Esophagus muscularis mucosa (tissue), 4 donors: Measurements from ENCODE around the gene MED10. TPM values are rescaled to one million over a fixed set of nuclear protein-coding genes. Genes with fewer than 3 reads are reported as not detected.

Experiments used
- DNase-seq: peaks from one replicate; pipeline ENCODE4 v3.0.0-alpha.2; 2017; ENCODE audit errors: extremely low spot score
- H3K27ac ChIP-seq, 4 donors: fragments of 200-600 bp; sonication (generic); replicated peaks in 1 of 4; 1 replicate in 3 of 4; 2 replicates in 1 of 4; pipeline ENCODE4 v1.5.1; 2016 to 2019; ENCODE audit warnings: mild to moderate bottlenecking in 1 of 4
- H3K27me3 ChIP-seq, 4 donors: fragments of 200-600 bp; sonication (generic); one replicate each; pipeline versions ENCODE4 v1.5.1 to v1.6.0; 2016 to 2019
- H3K36me3 ChIP-seq, 4 donors: fragments of 200-600 bp; sonication (generic); one replicate each; pipeline ENCODE4 v1.5.1; 2016 to 2019
- H3K4me1 ChIP-seq, 4 donors: fragments of 200-600 bp; sonication (generic); one replicate each; pipeline ENCODE4 v1.5.1; 2016 to 2019
- H3K4me3 ChIP-seq, 4 donors: fragments of 200-600 bp; sonication (generic); 1 replicate in 2 of 4; 2 replicates in 2 of 4; pipeline ENCODE4 v1.5.1; 2016 to 2019; ENCODE audit warnings: mild to moderate bottlenecking in 4 of 4, moderate library complexity in 1 of 4
- H3K9me3 ChIP-seq, 4 donors: fragments of 200-600 bp; sonication (generic); 1 replicate in 3 of 4; 2 replicates in 1 of 4; pipeline ENCODE4 v1.5.1; 2016 to 2019
- CTCF ChIP-seq, 3 experiments: fragments of 200-600 bp in 2 of 3; fragments of 450-650 bp in 1 of 3; sonication (generic) in 2 of 3; IDR thresholded peaks; one replicate each; pipeline ENCODE4 v1.5.1; 2017 to 2019; ENCODE audit warnings: antibody characterized with exemption in 3 of 3, mild to moderate bottlenecking in 2 of 3, moderate library complexity in 1 of 3
- EP300 ChIP-seq: sonication (generic); formaldehyde crosslinking; IDR thresholded peaks from one replicate; pipeline ENCODE4 v1.6.1; 2017; ENCODE audit warnings: antibody characterized with exemption
- POLR2A ChIP-seq: fragments of 450-650 bp; IDR thresholded peaks from one replicate; pipeline ENCODE4 v1.6.1; 2017; ENCODE audit warnings: antibody characterized with exemption, moderate library complexity, mild to moderate bottlenecking, low read depth
- POLR2AphosphoS5 ChIP-seq, 2 donors: sonication (generic); formaldehyde crosslinking; IDR thresholded peaks; one replicate each; pipeline ENCODE4 v1.6.1; 2017; ENCODE audit warnings: antibody characterized with exemption in 2 of 2
- WGBS: methylation state at CpG from one replicate; pipeline ENCODE4 v1.1.5; 2018; 5-methylcytosine and 5-hydroxymethylcytosine counted together
- intact Hi-C: fragments of 100-400 bp; cut with DNase I; formaldehyde crosslinking; loops from one replicate; pipeline ENCODE4 v1.15.1; 2023
- total RNA-seq, 4 donors: library from RNA; depleted of rRNA; stranded (reverse); fragments of >200 nt; gene quantifications; one replicate each; pipeline versions ENCODE4 v1.1.0 to v1.2.1, GENCODE V29; 2016

The MED10 gene
- total RNA-seq, 4 donors from 2014 or later = 29.9 to 47.2 (median 35.2) TPM

- H3K27ac ChIP-seq = no peak overlapping the region
- TF ChIP-seq EP300 (no peak), POLR2AphosphoS5 (IDR thresholded peaks at IDR 0.05) (no peak), CTCF (IDR thresholded peaks at IDR 0.05) (no peak), POLR2A (no peak)
- 80% methylated on average over 12 of the region's 13 CpGs for WGBS
- peaks cover 0 to 13% (median 0%) of the 10 kb centered on the region in 4 donors for H3K27me3 ChIP-seq
- no peaks in the 10 kb centered on the region for H3K36me3 ChIP-seq
- intact Hi-C loops = no loop called here
- peaks cover 4 to 9% (median 6%) of the 10 kb centered on the region in 4 donors for H3K4me1 ChIP-seq
- no peaks in the 10 kb centered on the region for H3K9me3 ChIP-seq
- no peak for DNase-seq
- H3K4me3 ChIP-seq = no peak overlapping the region
These were observed 45.2 kb upstream of the MED10 start for GRCh38 chr5:6423327-6424109.

GRCh38 chr5:6419340-6419852, 41.0 kb upstream of the MED10 start:
- no peaks in the 10 kb centered on the region for H3K36me3 ChIP-seq
- no peaks in the 10 kb centered on the region for H3K9me3 ChIP-seq
- no peak for DNase-seq
- H3K27me3 ChIP-seq = peaks cover 0 to 17% (median 0%) of the 10 kb centered on the region in 4 donors
- TF ChIP-seq POLR2A (no peak), POLR2AphosphoS5 (IDR thresholded peaks at IDR 0.05) (no peak), CTCF (IDR thresholded peaks at IDR 0.05) (no peak), EP300 (no peak)
- intact Hi-C loops = no loop called here
- no peak overlapping the region for H3K4me3 ChIP-seq
- H3K4me1 ChIP-seq = peaks cover 4 to 9% (median 6%) of the 10 kb centered on the region in 4 donors
- no peak overlapping the region for H3K27ac ChIP-seq
- 29% methylated on average over 8 of the region's 8 CpGs for WGBS

GRCh38 chr5:6418679-6419276, 40.4 kb upstream of the MED10 start:
- peaks cover 0 to 17% (median 0%) of the 10 kb centered on the region in 4 donors for H3K27me3 ChIP-seq
- H3K4me3 ChIP-seq = no peak overlapping the region
- DNase-seq = no peak
- no peaks in the 10 kb centered on the region for H3K36me3 ChIP-seq
- WGBS = 68% methylated on average over 3 of the region's 3 CpGs
- H3K4me1 ChIP-seq = peaks cover 4 to 9% (median 6%) of the 10 kb centered on the region in 4 donors
- no peak overlapping the region for H3K27ac ChIP-seq
- no peak for TF ChIP-seq EP300
- TF ChIP-seq CTCF (IDR thresholded peaks at IDR 0.05) = no peak
- TF ChIP-seq POLR2AphosphoS5 (IDR thresholded peaks at IDR 0.05) = no peak
- TF ChIP-seq POLR2A = no peak
- intact Hi-C loops = no loop called here
- no peaks in the 10 kb centered on the region for H3K9me3 ChIP-seq

- Histone ChIP-seq H3K4me1 (peaks cover 4 to 9% (median 6%) of the 10 kb centered on the region in 4 donors), H3K36me3 (no peaks in the 10 kb centered on the region), H3K4me3 (no peak overlapping the region), H3K27ac (no peak overlapping the region), H3K9me3 (no peaks in the 10 kb centered on the region), H3K27me3 (peaks cover 0 to 19% (median 0%) of the 10 kb centered on the region in 4 donors)
- DNase-seq = no peak
- no peak for TF ChIP-seq POLR2AphosphoS5 (IDR thresholded peaks at IDR 0.05)
- no peak for TF ChIP-seq POLR2A
- no peak for TF ChIP-seq EP300
- no peak for TF ChIP-seq CTCF (IDR thresholded peaks at IDR 0.05)
- 80% methylated on average over 5 of the region's 10 CpGs for WGBS
- intact Hi-C loops = no loop called here
These were observed 39.3 kb upstream of the MED10 start for GRCh38 chr5:6417657-6418056.
